SU-DHL-6 (cell line): ENCODE results near the gene MRPS18C.

ENCODE experiments used
- H2AFZ ChIP-seq: fragments of 200-600 bp; sonication (generic); 2 replicates; pipeline ENCODE4 v1.6.1; 2014; ENCODE audit warnings: low read depth, mild to moderate bottlenecking, moderate library complexity, mixed read lengths, antibody characterized with exemption, low read length; ENCODE audit not compliant: severe bottlenecking
- H3F3A ChIP-seq: fragments of 200-600 bp; shearing (Covaris generic); 2 replicates; pipeline ENCODE4 v1.6.0; 2016; ENCODE audit warnings: antibody characterized with exemption, mild to moderate bottlenecking; ENCODE audit not compliant: insufficient read depth
- H3K27ac ChIP-seq: fragments of 200-600 bp; sonication (generic); 2 replicates; pipeline ENCODE4 v1.5.1; 2016; ENCODE audit warnings: low read depth, mild to moderate bottlenecking, low read length, moderate library complexity, mixed read lengths
- H3K27me3 ChIP-seq: fragments of 200-600 bp; sonication (generic), shearing (Covaris generic); 2 replicates; pipeline ENCODE4 v1.6.0; 2014; ENCODE audit warnings: mild to moderate bottlenecking, low read length
- H3K36me3 ChIP-seq: fragments of 200-600 bp; sonication (generic); 2 replicates; pipeline ENCODE4 v1.6.1; 2014; ENCODE audit warnings: mild to moderate bottlenecking, low read length, mixed read lengths
- H3K4me2 ChIP-seq: fragments of 300-600, 200-600 bp; shearing (Covaris generic), sonication (generic); 2 replicates; pipeline ENCODE4 v1.6.0; 2014; ENCODE audit warnings: low read length, low read depth, mild to moderate bottlenecking; ENCODE audit not compliant: poor library complexity, severe bottlenecking
- H3K4me3 ChIP-seq: fragments of 200-600 bp; sonication (generic); 2 replicates; pipeline ENCODE4 v1.5.1; 2014; ENCODE audit warnings: antibody characterized with exemption, low read length, mild to moderate bottlenecking, mixed read lengths; ENCODE audit not compliant: insufficient read depth, poor library complexity, severe bottlenecking
- H3K79me2 ChIP-seq: fragments of 200-600 bp; sonication (generic); 2 replicates; pipeline ENCODE4 v1.6.1; 2014; ENCODE audit warnings: mild to moderate bottlenecking, low read length, moderate library complexity; ENCODE audit not compliant: insufficient read depth
- H3K9ac ChIP-seq: fragments of 200-600 bp; sonication (generic); 2 replicates; pipeline ENCODE4 v1.7.0; 2014; ENCODE audit warnings: mild to moderate bottlenecking, low read length
- H3K9me2 ChIP-seq: fragments of 200-600 bp; sonication (generic); replicated peaks from 2 replicates; pipeline ENCODE4 v1.6.1; 2014; ENCODE audit warnings: low read length; ENCODE audit not compliant: insufficient read depth
- H3K9me3 ChIP-seq: fragments of 200-600 bp; sonication (generic); 2 replicates; pipeline ENCODE4 v1.6.1; 2014; ENCODE audit warnings: low read length, mixed read lengths; ENCODE audit not compliant: insufficient read depth
- H4K20me1 ChIP-seq: fragments of 200-600 bp; sonication (generic); 2 replicates; pipeline ENCODE4 v1.6.1; 2014; ENCODE audit warnings: low read depth, mild to moderate bottlenecking, antibody characterized with exemption, low read length, moderate library complexity, mixed read lengths
- EZH2phosphoT487 ChIP-seq: fragments of 200-600 bp; sonication (generic), shearing (Covaris generic); conservative IDR thresholded peaks from 2 replicates; pipeline ENCODE4 v1.6.1; 2018; ENCODE audit warnings: mild to moderate bottlenecking, antibody characterized with exemption, low read length, moderate library complexity, mixed read lengths
- TF ChIP-seq, protein P1 (sequence below): fragments of 200-600 bp; sonication (generic); IDR thresholded peaks from one replicate; pipeline ENCODE4 v1.5.1; 2017; ENCODE audit warnings: antibody characterized with exemption, mild to moderate bottlenecking, low read length, moderate library complexity; ENCODE audit not compliant: insufficient read depth, poor library complexity, severe bottlenecking

MRPS18C gene

DNA sequence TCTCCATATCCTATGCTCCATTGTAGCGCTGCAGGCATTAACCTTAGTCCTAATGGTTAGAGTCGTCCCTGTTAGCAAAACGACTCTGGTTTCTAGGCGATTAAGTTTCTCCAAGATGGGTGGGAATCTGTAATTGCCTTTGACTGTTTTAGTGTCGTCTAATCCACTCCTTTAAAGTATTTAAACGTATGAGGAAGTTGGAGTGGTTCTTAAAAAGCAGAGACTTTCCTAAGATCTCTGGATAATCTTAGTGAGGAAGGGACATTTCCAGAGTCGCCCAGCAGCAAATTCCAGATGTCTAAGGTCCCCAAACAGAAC is 285 bp downstream of the MRPS18C start:
- H3F3A ChIP-seq, result peaks cover 9% of the 10 kb centered on the region; the same call in 1 of the 2 replicates
- peak overlapping the region; percentile 96 for H3K4me3 ChIP-seq
- H4K20me1 ChIP-seq, result no peaks in the 10 kb centered on the region
- peak overlapping the region; percentile 96 for H3K4me2 ChIP-seq
- H2AFZ ChIP-seq, result peak overlapping the region; percentile 68
- no peaks in the 10 kb centered on the region for H3K9me2 ChIP-seq
- H3K79me2 ChIP-seq, result peaks cover 44% of the 10 kb centered on the region
- no peak for TF ChIP-seq EZH2phosphoT487
- peak overlapping the region; percentile 81 for H3K9ac ChIP-seq
- H3K27me3 ChIP-seq, result no peaks in the 10 kb centered on the region
- H3K27ac ChIP-seq, result peak overlapping the region; percentile 66
- H3K36me3 ChIP-seq, result peaks cover 6% of the 10 kb centered on the region; the same call in 1 of the 2 replicates
- no peaks in the 10 kb centered on the region for H3K9me3 ChIP-seq

DNA sequence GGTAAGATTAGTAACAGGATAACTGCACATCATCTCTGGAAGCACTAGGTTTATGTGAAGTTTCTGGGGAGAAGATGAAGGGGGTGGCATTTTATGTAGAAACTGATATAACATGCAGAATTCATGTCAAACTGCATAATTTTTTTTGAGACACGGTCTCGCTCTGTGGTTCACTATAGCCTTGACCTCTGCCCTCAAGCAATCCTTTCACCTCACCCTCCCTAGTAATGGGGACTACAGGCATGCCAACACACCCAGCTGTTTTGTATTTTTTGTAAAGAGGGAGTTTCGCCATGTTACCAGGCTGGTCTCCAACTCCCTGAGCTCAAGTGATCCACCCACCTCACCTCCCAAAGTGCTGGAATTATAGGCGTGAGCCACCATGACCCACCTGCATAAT is 17.6 kb downstream of the MRPS18C start:
- Histone ChIP-seq H3K4me2 (no peak overlapping the region), H3K9ac (no peak overlapping the region), H3K36me3 (no peaks in the 10 kb centered on the region), H3K27ac (no peak overlapping the region), H3K9me3 (no peaks in the 10 kb centered on the region), H3K79me2 (no peaks in the 10 kb centered on the region), H3K4me3 (no peak overlapping the region), H3K27me3 (no peaks in the 10 kb centered on the region), H4K20me1 (no peaks in the 10 kb centered on the region), H2AFZ (no peak overlapping the region), H3K9me2 (no peaks in the 10 kb centered on the region), H3F3A (no peaks in the 10 kb centered on the region)
- TF ChIP-seq, protein P1, sequence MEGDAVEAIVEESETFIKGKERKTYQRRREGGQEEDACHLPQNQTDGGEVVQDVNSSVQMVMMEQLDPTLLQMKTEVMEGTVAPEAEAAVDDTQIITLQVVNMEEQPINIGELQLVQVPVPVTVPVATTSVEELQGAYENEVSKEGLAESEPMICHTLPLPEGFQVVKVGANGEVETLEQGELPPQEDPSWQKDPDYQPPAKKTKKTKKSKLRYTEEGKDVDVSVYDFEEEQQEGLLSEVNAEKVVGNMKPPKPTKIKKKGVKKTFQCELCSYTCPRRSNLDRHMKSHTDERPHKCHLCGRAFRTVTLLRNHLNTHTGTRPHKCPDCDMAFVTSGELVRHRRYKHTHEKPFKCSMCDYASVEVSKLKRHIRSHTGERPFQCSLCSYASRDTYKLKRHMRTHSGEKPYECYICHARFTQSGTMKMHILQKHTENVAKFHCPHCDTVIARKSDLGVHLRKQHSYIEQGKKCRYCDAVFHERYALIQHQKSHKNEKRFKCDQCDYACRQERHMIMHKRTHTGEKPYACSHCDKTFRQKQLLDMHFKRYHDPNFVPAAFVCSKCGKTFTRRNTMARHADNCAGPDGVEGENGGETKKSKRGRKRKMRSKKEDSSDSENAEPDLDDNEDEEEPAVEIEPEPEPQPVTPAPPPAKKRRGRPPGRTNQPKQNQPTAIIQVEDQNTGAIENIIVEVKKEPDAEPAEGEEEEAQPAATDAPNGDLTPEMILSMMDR, result no peak
- no peak for TF ChIP-seq EZH2phosphoT487

DNA sequence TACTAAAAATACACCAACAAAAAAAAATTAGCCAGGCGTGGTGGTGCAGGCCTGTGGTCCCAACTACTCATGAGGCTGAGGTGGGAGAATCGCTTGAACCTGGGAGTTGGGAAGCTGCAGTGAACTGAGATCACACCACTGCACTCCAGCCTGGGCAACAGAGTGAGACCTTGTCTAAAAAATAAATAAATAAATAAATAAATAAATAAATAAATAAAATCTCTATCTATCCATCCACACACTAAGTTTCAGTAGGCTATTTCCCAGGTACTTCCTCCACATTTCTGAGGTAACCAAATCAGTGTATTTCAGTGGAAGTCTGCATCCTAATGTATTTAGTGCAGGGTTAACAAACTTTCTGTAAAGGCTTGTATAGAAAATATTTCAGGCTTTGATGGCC is 18.1 kb downstream of the MRPS18C start:
- H3K4me2 ChIP-seq, result no peak overlapping the region

More for the DNA sequence above, 18.1 kb downstream of the MRPS18C start:
- H2AFZ ChIP-seq, result no peak overlapping the region
- H4K20me1 ChIP-seq, result no peaks in the 10 kb centered on the region
- H3K79me2 ChIP-seq, result no peaks in the 10 kb centered on the region
- H3F3A ChIP-seq, result no peaks in the 10 kb centered on the region
- H3K9me3 ChIP-seq, result no peaks in the 10 kb centered on the region
- H3K9ac ChIP-seq, result no peak overlapping the region
- H3K27ac ChIP-seq, result no peak overlapping the region
- H3K27me3 ChIP-seq, result no peaks in the 10 kb centered on the region
- TF ChIP-seq EZH2phosphoT487, result no peak
- TF ChIP-seq, protein P1, result no peak
- H3K4me3 ChIP-seq, result no peak overlapping the region
- H3K9me2 ChIP-seq, result no peaks in the 10 kb centered on the region
- no peaks in the 10 kb centered on the region for H3K36me3 ChIP-seq
